Spinal cord (tissue), 10 donors: ENCODE measurements around the gene ADD3. TPM values are rescaled to one million over a fixed set of nuclear protein-coding genes. Genes with fewer than 3 reads are reported as not detected.
A peak's percentile ranks its signal among the peaks of the same experiment; 100 is the strongest.

Experiments
- DNase-seq, 6 donors: peaks; one replicate each; pipeline versions ENCODE4 v3.0.0 to v3.0.0-alpha.2; 2013 to 2015; ENCODE audit warnings: low spot score in 6 of 6, low read depth in 4 of 6
- H3K27ac ChIP-seq: one replicate; pipeline ENCODE4 v1.5.1; 2013; ENCODE audit warnings: low read depth, low read length, control low read depth
- H3K27me3 ChIP-seq: one replicate; pipeline ENCODE4 v1.6.1; 2013; ENCODE audit warnings: low read length; ENCODE audit not compliant: control insufficient read depth, insufficient read depth
- H3K36me3 ChIP-seq: one replicate; pipeline ENCODE4 v1.6.1; 2013; ENCODE audit warnings: low read length; ENCODE audit not compliant: control insufficient read depth, insufficient read depth
- H3K4me1 ChIP-seq: one replicate; pipeline ENCODE4 v1.6.1; 2013; ENCODE audit warnings: low read length; ENCODE audit not compliant: control insufficient read depth, insufficient read depth
- H3K4me3 ChIP-seq: one replicate; pipeline ENCODE4 v1.5.1; 2013; ENCODE audit warnings: low read depth, low read length, control low read depth
- H3K9me3 ChIP-seq: one replicate; pipeline ENCODE4 v1.6.1; 2013; ENCODE audit warnings: low read length; ENCODE audit not compliant: control insufficient read depth, insufficient read depth
- WGBS: methylation state at CpG from one replicate; pipeline ENCODE4 v1.1.5; 2013; ENCODE audit warnings: missing lambda C conversion rate; ENCODE audit not compliant: insufficient coverage; 5-methylcytosine and 5-hydroxymethylcytosine counted together
- polyA plus RNA-seq, 2 donors: library from polyadenylated mRNA; unstranded; fragments of 120-200 nt; gene quantifications; one replicate each; pipeline ENCODE4 v1.2.1, GENCODE V29; 2013; ENCODE audit not compliant: insufficient read length in 2 of 2
- total RNA-seq, 2 donors: library from RNA; depleted of rRNA in 1 of 2; stranded (reverse); fragments of 120-200 nt in 1 of 2; fragments of >200 nt in 1 of 2; gene quantifications; one replicate each; pipeline versions ENCODE4 v1.2.3 to v1.2.4, GENCODE V29; 2013 to 2014
- donor health status: healthy.

Gene ADD3
- total and polyA plus RNA-seq, 4 donors, result 193 to 557 (median 324) TPM

DNA sequence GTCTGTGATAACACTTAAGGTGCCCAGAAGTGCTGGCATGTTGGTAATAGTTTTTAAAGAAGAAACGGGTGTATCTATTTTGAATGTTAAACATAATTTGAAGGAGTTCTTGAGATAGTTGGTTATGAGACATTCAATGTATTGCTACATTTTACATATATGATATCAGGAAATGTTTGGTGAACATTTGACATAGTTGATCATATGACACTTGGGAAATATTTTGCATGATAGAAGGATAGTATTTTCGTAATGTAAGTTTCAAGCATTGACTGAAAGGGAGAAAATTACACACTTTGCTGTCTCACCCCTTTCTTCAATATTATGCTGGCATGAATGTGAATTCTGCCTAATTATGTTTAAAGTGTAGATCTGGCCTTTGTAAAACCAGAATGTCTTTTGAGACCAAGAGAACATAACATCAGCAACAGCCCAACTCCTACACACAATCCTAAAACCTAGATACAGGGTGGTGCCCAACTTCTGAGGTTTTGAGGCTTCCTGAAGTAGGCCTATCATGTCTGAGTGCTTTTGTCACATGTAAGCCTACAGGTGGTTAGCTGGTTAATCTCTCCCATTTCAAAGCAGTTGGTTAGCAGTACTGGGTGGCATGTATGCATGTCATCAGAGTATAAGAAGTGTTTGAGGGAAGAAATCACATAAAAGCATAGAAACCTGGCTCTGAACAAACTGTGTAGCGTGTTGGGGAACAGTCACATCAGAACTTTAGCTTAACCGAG, 2.1 kb downstream of the ADD3 start:
- H3K27ac ChIP-seq, result peak overlapping the region; percentile 61
- H3K36me3 ChIP-seq, result peaks cover 3% of the 10 kb centered on the region
- DNase-seq, result no peak
- no peaks in the 10 kb centered on the region for H3K27me3 ChIP-seq
- no peaks in the 10 kb centered on the region for H3K9me3 ChIP-seq
- 55% methylated on average over 2 of the region's 4 CpGs for WGBS
- peak overlapping the region; percentile 84 for H3K4me3 ChIP-seq
- H3K4me1 ChIP-seq, result peaks cover 20% of the 10 kb centered on the region

DNA sequence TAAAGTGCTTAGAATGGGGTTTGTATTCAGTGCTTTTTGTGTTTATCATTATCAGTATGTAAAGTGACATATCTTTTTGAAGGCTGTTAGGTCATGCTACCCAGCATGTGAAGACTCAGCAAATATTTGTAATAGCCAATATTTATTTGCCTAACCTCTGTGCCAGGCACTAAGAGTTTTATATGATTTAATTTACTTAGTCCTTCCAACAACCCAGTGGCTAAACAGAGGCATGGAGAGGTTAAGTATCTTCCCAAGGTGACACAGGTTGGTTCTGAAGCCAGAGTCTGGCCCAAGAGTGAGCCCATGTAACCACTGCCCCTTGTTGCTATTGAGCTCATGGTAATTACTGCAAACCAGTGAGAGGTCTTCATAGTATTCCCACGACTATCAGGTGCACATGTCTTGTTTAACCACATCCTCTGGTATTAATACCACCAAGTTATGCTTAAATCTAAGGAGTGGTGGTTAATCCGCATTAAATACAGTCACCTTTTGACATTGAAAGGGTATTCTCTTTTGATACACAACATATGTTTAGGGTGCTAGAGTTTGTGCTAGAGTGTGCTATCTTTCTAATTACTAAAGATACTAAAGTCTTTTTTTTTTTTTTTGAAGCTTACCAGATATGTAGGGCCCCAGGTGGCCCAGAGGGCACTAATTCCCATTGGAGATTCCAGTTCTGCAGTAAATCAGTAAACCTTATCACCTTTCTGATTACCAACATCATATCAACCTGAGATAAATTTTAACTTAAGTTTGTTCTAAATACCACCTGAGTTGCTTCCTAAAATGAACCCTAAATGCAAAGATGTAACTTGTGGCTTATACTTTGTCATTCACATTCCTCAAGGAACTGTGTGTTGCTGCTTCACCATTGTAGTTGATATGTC, 2.9 kb downstream of the ADD3 start:
- Histone ChIP-seq H3K27me3 (no peaks in the 10 kb centered on the region), H3K9me3 (no peaks in the 10 kb centered on the region), H3K4me3 (peak overlapping the region; percentile 84), H3K27ac (no peak overlapping the region), H3K4me1 (peaks cover 21% of the 10 kb centered on the region), H3K36me3 (peaks cover 3% of the 10 kb centered on the region)
- no peak for DNase-seq
- no CpG with 5 or more reads among the region's 2 CpGs for WGBS

DNA sequence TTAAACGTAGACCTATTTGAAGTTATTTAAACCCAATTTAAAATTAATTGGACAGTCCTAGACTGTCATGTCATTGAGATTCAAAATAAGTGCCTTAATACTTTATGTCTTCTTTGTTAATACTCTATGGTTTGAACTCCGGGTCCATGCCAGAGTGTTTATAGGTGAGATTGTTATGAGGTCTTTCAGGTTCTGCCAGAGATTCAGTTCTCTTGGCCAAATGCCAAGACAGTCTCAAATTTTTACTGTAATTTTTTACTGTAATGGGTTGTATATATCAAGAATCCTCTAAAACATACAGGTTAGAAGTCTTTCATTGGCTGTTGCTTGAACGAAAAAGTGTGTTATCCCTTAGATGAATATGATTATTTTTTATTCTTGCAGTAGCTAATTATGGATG, 3.9 kb downstream of the ADD3 start:
- no peak for DNase-seq
- no CpG with 5 or more reads among the region's 3 CpGs for WGBS
- Histone ChIP-seq H3K36me3 (peaks cover 3% of the 10 kb centered on the region), H3K4me1 (peaks cover 20% of the 10 kb centered on the region), H3K4me3 (peak overlapping the region; percentile 84), H3K9me3 (no peaks in the 10 kb centered on the region), H3K27me3 (no peaks in the 10 kb centered on the region), H3K27ac (peak overlapping the region; percentile 61)

DNA sequence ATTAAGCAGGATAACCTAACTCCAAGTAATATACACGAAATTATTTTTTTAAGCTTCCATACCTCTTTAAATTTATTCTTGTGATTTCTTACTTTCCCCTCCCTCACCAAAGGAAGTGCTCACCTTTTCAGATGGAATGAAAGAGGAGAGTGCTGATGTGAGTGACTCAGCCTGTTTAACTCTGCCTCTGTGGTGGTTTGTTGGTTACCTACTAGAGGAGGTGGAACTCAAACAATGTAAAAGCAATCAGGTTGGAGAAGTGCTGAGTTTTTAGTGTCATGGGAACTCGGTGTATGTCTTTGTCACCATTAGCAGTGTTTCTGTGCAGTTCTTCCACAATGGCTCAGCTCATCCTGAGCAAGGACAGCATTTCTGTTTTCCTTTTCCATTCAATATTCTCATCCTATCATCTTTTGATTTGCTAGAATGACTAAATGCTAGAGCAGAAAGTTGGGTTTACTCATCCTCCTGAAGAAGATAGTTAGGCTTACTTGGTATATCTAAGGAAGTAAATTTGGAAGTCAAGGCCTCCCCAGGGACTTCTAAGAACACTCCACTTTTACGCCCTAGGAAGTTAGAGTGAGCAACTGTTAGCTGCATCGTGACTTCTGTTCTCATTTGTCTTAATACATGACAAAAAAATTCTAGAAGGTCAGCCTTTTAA, 6.0 kb downstream of the ADD3 start:
- DNase-seq, result no peak
- H3K4me1 ChIP-seq, result peaks cover 18% of the 10 kb centered on the region
- no peak overlapping the region for H3K27ac ChIP-seq
- no peak overlapping the region for H3K4me3 ChIP-seq
- no CpG with 5 or more reads among the region's 4 CpGs for WGBS
- peaks cover 3% of the 10 kb centered on the region for H3K36me3 ChIP-seq
- H3K9me3 ChIP-seq, result no peaks in the 10 kb centered on the region
- H3K27me3 ChIP-seq, result no peaks in the 10 kb centered on the region

DNA sequence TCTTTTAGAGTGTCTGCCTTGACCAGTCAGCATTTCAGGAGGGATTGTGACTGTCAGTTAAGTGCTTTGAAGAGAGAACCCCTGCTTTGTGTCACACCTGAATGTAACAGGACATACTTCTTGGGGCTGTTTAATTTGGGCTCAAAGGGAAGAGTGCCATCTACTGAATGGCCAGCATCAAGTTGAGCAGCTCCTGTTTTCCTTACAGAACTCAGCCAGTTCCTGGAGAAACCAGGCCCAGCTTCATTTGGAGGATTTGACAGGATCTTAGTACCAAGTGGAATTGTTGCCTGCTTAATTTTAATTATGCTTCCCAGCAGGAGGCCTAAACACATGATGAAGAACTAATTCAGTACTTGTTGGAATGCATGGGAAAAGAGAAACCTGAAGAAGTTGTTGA, 8.3 kb downstream of the ADD3 start:
- DNase-seq, result peak in 2 of 6 donors; percentile 65 to 68
- Histone ChIP-seq H3K9me3 (no peaks in the 10 kb centered on the region), H3K27ac (peak overlapping the region; percentile 42), H3K36me3 (peaks cover 3% of the 10 kb centered on the region), H3K4me1 (peaks cover 18% of the 10 kb centered on the region), H3K4me3 (no peak overlapping the region), H3K27me3 (no peaks in the 10 kb centered on the region)

DNA sequence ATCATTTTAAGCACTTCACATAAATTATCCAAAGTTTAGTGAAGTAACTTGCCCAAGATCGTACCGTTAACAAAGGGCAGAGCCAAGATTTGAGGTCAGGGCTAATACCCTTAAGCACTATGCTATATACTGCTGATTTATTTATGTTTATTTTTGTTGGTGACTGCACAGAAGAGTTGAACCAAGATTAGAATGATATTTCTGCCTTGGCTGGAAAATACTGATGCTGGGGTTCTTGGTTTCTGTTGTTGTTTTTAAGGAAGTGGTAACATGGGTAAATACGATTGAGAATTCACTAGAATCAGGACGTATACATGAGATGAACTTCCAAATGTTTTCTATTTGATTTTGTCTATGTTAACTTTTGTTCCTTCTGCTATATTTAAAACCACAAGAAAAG, 9.3 kb downstream of the ADD3 start:
- Histone ChIP-seq H3K4me1 (peaks cover 18% of the 10 kb centered on the region), H3K9me3 (no peaks in the 10 kb centered on the region), H3K27ac (peak overlapping the region; percentile 42), H3K36me3 (peaks cover 3% of the 10 kb centered on the region), H3K4me3 (no peak overlapping the region), H3K27me3 (no peaks in the 10 kb centered on the region)
- no peak for DNase-seq
- WGBS, result no CpG with 5 or more reads among the region's 4 CpGs

DNA sequence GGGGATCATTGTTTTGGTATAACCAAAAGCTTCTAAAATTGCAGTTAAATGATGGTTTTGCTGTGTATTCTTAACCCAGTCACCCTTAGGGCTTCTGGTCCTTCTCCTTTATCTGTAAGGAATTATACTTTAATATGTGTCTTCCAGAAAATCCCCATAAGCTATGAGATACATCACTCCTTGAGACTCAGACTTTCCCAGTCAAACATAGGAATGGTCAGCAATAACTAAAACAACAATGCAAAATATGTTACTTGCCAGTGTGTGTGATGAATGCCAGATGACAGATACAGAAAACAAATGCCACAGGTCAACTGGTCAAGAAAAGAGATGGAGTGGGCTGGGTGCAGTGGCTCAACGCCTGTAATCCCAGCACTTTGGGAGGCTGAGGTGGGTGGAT, 10.1 kb downstream of the ADD3 start:
- no peak for DNase-seq
- peaks cover 18% of the 10 kb centered on the region for H3K4me1 ChIP-seq
- no CpG with 5 or more reads among the region's 1 CpG for WGBS
- H3K9me3 ChIP-seq, result no peaks in the 10 kb centered on the region
- H3K27ac ChIP-seq, result no peak overlapping the region
- peaks cover 3% of the 10 kb centered on the region for H3K36me3 ChIP-seq
- no peak overlapping the region for H3K4me3 ChIP-seq
- H3K27me3 ChIP-seq, result no peaks in the 10 kb centered on the region

DNA sequence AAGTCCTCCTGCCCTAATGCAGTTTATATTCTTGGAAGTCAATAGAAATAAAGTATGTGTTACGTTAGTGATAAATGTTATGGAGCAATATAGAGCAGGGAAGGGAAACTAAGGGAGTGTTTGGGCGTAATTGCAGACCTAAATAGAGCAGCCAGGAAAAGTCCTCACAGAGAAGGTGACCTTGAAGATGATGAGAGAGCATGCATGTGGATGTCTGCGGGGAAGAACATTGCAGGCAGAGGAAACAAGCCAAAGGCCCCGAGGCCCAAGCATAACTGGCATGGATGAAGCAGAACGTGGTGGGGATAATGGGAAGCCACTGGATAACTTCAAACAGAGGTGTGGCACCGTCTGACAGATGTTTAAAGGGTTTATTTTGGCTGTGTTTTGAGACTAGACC, 12.5 kb downstream of the ADD3 start:
- peaks cover 6% of the 10 kb centered on the region for H3K4me1 ChIP-seq
- H3K27me3 ChIP-seq, result no peaks in the 10 kb centered on the region
- no peaks in the 10 kb centered on the region for H3K36me3 ChIP-seq
- H3K9me3 ChIP-seq, result no peaks in the 10 kb centered on the region
- no peak for DNase-seq
- 91% methylated on average over 6 of the region's 6 CpGs for WGBS
- no peak overlapping the region for H3K4me3 ChIP-seq
- H3K27ac ChIP-seq, result no peak overlapping the region

DNA sequence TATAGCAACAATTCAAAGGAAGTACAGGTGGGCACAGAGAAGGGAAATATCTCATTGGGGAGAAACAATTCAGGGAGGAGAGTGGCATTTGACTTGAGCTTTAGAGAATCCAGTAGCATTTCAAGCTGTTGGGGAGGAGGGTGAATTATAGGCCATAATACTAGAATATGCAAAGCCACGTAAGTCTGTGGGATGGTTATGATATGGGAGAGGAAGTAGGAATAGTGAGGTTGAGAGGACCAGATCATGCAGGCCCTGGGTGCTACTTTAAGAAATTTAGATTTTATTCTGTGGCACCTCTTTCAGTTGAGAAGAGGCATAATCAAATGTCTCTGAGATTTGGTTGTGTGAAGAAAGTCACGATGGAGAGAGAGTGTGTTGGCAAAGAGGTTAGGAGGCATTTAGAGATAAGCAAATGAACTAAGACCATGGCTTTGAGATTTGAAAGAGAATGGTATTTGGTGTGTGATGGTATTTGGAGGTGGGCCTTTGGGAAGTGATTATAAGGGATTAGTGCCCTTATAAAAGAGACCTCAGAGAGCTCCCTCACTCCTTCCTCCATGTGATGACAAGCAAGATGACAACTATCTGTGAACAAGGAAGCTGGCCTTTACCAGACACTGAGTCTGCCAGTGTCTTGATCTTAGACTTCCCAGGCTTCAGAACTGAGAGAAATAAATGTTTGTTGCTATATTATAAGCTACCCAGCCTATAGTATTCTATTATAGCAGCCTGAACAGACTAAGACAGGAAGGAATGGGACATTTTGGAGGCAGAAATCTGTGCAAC, 15.1 kb downstream of the ADD3 start:
- DNase-seq, result no peak
- 67% methylated on average over 2 of the region's 2 CpGs for WGBS
- no peak overlapping the region for H3K4me3 ChIP-seq
- peaks cover 4% of the 10 kb centered on the region for H3K4me1 ChIP-seq
- no peaks in the 10 kb centered on the region for H3K27me3 ChIP-seq
- no peak overlapping the region for H3K27ac ChIP-seq
- no peaks in the 10 kb centered on the region for H3K9me3 ChIP-seq
- no peaks in the 10 kb centered on the region for H3K36me3 ChIP-seq
